Fibroblast of lung (primary cell): Measurements from ENCODE around the gene MAZ. TPM values are rescaled to one million over a fixed set of nuclear protein-coding genes. Genes with fewer than 3 reads are reported as not detected.

Source experiments
- DNase-seq, 2 donors: peaks; one replicate each; pipeline versions ENCODE4 v3.0.0 to v3.0.0-alpha.2; 2010; ENCODE audit warnings: low read depth in 2 of 2
- H2AFZ ChIP-seq: 2 replicates; pipeline ENCODE4 v1.5.1; 2012; ENCODE audit warnings: low read length, control low read depth, inconsistent platforms
- H3K27ac ChIP-seq: 2 replicates; pipeline ENCODE4 v1.5.1; 2011; ENCODE audit warnings: low read length, control low read depth; ENCODE audit not compliant: insufficient read depth
- H3K27me3 ChIP-seq: 2 replicates; pipeline ENCODE4 v1.5.1; 2011; ENCODE audit warnings: mild to moderate bottlenecking, low read length; ENCODE audit not compliant: control insufficient read depth, insufficient read depth
- H3K36me3 ChIP-seq: 2 replicates; pipeline ENCODE4 v1.5.1; 2011; ENCODE audit warnings: low read length; ENCODE audit not compliant: control insufficient read depth, insufficient read depth
- H3K4me1 ChIP-seq: 2 replicates; pipeline ENCODE4 v1.5.1; 2011; ENCODE audit warnings: low read length; ENCODE audit not compliant: control insufficient read depth, insufficient read depth; ENCODE audit errors: extremely low read depth
- H3K4me2 ChIP-seq: 2 replicates; pipeline ENCODE4 v1.5.1; 2011; ENCODE audit warnings: low read length, control low read depth; ENCODE audit not compliant: insufficient read depth; ENCODE audit errors: extremely low read depth
- H3K4me3 ChIP-seq, 4 experiments: fragments of 200-600 bp in 1 of 4; sonication (generic) in 1 of 4; replicated peaks in 1 of 4; 2 replicates each; pipeline ENCODE4 v1.5.1; 2011 to 2016; ENCODE audit warnings: low read length in 4 of 4, low read depth in 3 of 4, mild to moderate bottlenecking in 3 of 4, control low read depth in 2 of 4, inconsistent platforms in 1 of 4, mixed read lengths in 1 of 4; ENCODE audit not compliant: insufficient read depth in 1 of 4; ENCODE audit errors: control extremely low read depth in 1 of 4
- H3K79me2 ChIP-seq: 2 replicates; pipeline ENCODE4 v1.5.1; 2012; ENCODE audit warnings: mild to moderate bottlenecking, low read length, inconsistent platforms; ENCODE audit not compliant: control insufficient read depth, insufficient read depth
- H3K9ac ChIP-seq: 2 replicates; pipeline ENCODE4 v1.5.1; 2011; ENCODE audit warnings: mild to moderate bottlenecking, low read length, control low read depth; ENCODE audit not compliant: insufficient read depth
- H3K9me3 ChIP-seq: 2 replicates; pipeline ENCODE4 v1.5.1; 2012; ENCODE audit warnings: low read depth, low read length; ENCODE audit not compliant: control insufficient read depth, insufficient read depth
- H4K20me1 ChIP-seq: 2 replicates; pipeline ENCODE4 v1.5.1; 2011; ENCODE audit warnings: low read length; ENCODE audit not compliant: control insufficient read depth, insufficient read depth; ENCODE audit errors: extremely low read depth
- CTCF ChIP-seq, 2 donors: IDR thresholded peaks in 1 of 2; conservative IDR thresholded peaks in 1 of 2; 1 replicate in 1 of 2; 2 replicates in 1 of 2; pipeline ENCODE4 v1.5.1; 2011 to 2012; ENCODE audit warnings: low read length in 2 of 2, control low read depth in 1 of 2, inconsistent platforms in 1 of 2, low read depth in 1 of 2, mild to moderate bottlenecking in 1 of 2
- EZH2 ChIP-seq: IDR thresholded peaks from 2 replicates; pipeline ENCODE4 v1.5.1; 2012; ENCODE audit warnings: low read length, control low read depth, mild to moderate bottlenecking; ENCODE audit errors: missing control alignments
- polyA plus RNA-seq, 2 donors: library from polyadenylated mRNA; depleted of rRNA in 1 of 2; stranded (reverse) in 1 of 2; unstranded in 1 of 2; fragments of >200 nt; gene quantifications; 2 replicates each; pipeline ENCODE4 v1.2.1, GENCODE V29; 2011 to 2012; ENCODE audit warnings: missing spikeins in 1 of 2
- total RNA-seq: library from RNA; depleted of rRNA; stranded (reverse); fragments of >200 nt; gene quantifications from 2 replicates; pipeline ENCODE4 v1.2.1, GENCODE V29; 2014

Gene MAZ
- total and polyA plus RNA-seq, 2 donors (not counting 1 experiment from before 2014, with no cell fraction given) = 68.1 to 131 TPM

- H2AFZ ChIP-seq = peak overlapping the region; percentile 90
- no peak for TF ChIP-seq CTCF (conservative IDR thresholded peaks at IDR 0.05 in 1 of 2, IDR thresholded peaks at IDR 0.05 in 1 of 2; ENCODE audit: low read depth in 1 of 2, low read length in 2 of 2)
- no peak for TF ChIP-seq EZH2
These were observed 16.6 kb upstream of the MAZ start for GRCh38 chr16:29789775-29790182.

GRCh38 chr16:29790183-29790948, 16.0 kb upstream of the MAZ start, which contains the start of gene KIF22:
KIF22 (plus strand) TSS chr16:29790751; CDS start chr16:29790760, 9 bp downstream.
- Histone ChIP-seq H3K79me2 (peaks cover 47% of the 10 kb centered on the region), H2AFZ (peak within 1 kb of the TSS; percentile 93), H3K27ac (peak within 1 kb of the TSS; percentile 60), H3K4me2 (peak within 1 kb of the TSS; percentile 95), H3K27me3 (no peaks in the 10 kb centered on the region), H3K9ac (peak within 1 kb of the TSS; percentile 62), H3K36me3 (no peaks in the 10 kb centered on the region), H3K4me3 (peak within 1 kb of the TSS; percentile 56 to 92 (median 86)), H3K9me3 (no peaks in the 10 kb centered on the region), H3K4me1 (no peaks in the 10 kb centered on the region), H4K20me1 (no peaks in the 10 kb centered on the region)
- TF ChIP-seq CTCF (conservative IDR thresholded peaks at IDR 0.05 in 1 of 2, IDR thresholded peaks at IDR 0.05 in 1 of 2; ENCODE audit: low read depth in 1 of 2, low read length in 2 of 2) (peak; percentile 51 to 69), EZH2 (no peak)
- DNase-seq = peak; percentile 98

More at GRCh38 chr16:29789775-29790182, 16.6 kb upstream of the MAZ start:
- Histone ChIP-seq H3K27me3 (no peaks in the 10 kb centered on the region), H4K20me1 (no peaks in the 10 kb centered on the region), H3K9me3 (no peaks in the 10 kb centered on the region), H3K4me3 (peak overlapping the region; percentile 34 to 71 (median 56)), H3K4me1 (no peaks in the 10 kb centered on the region), H3K79me2 (peaks cover 41% of the 10 kb centered on the region), H3K4me2 (peak overlapping the region; percentile 68), H3K9ac (peak overlapping the region; percentile 48), H3K27ac (peak overlapping the region; percentile 53), H3K36me3 (no peaks in the 10 kb centered on the region)
- DNase-seq = no peak

- TF ChIP-seq CTCF (conservative IDR thresholded peaks at IDR 0.05 in 1 of 2, IDR thresholded peaks at IDR 0.05 in 1 of 2; ENCODE audit: low read depth in 1 of 2, low read length in 2 of 2) = no peak
- TF ChIP-seq EZH2 = no peak
- peak overlapping the region; percentile 93 for H2AFZ ChIP-seq
- no peaks in the 10 kb centered on the region for H3K36me3 ChIP-seq
- H3K4me2 ChIP-seq = peak overlapping the region; percentile 95
- no peak for DNase-seq
- H4K20me1 ChIP-seq = no peaks in the 10 kb centered on the region
- H3K27me3 ChIP-seq = no peaks in the 10 kb centered on the region
- peak overlapping the region; percentile 56 to 92 (median 86) for H3K4me3 ChIP-seq
- H3K9me3 ChIP-seq = no peaks in the 10 kb centered on the region
- peaks cover 52% of the 10 kb centered on the region for H3K79me2 ChIP-seq
- peak overlapping the region; percentile 60 for H3K27ac ChIP-seq
- H3K4me1 ChIP-seq = no peaks in the 10 kb centered on the region
- H3K9ac ChIP-seq = peak overlapping the region; percentile 62
These were observed 15.1 kb upstream of the MAZ start for GRCh38 chr16:29790949-29791844.
